ENCODE measurements around the gene MSH5.
A peak's percentile ranks its signal among the peaks of the same experiment; 100 is the strongest.
"Not testable (repeated sequence)": the region's sequence is repeated elsewhere in the genome, so short reads cannot be mapped to it uniquely, and the experiment has no call there.

Gene MSH5

GRCh38 chr6:31702819-31703716, 36.7 kb upstream of the MSH5 start, which contains the start of gene ABHD16A:
Gene ABHD16A, minus strand, starts transcription at chr6:31703324. Its CDS starts 43 bp downstream, at chr6:31703281.
- Mint-ChIP-seq H3K9me3 (no peaks in the 10 kb centered on the region), H3K36me3 (ENCODE audit: insufficient read depth) (peaks cover 21% of the 10 kb centered on the region), H3K27me3 (no peaks in the 10 kb centered on the region), H3K4me1 (peaks cover 26% of the 10 kb centered on the region), H3K4me3 (peak within 1 kb of the TSS; percentile 96), H3K27ac (ENCODE audit: low read depth) (peak within 1 kb of the TSS; percentile 99)
- ATAC-seq (replicated peaks; ENCODE audit: extremely low read depth, poor library complexity, severe bottlenecking) = peak; percentile 95
- DNase-seq (ENCODE audit: low spot score in 2 of 2) = peak; percentile 92 to 96

GRCh38 chr6:31705931-31706330, 33.9 kb upstream of the MSH5 start:
- H3K27me3 Mint-ChIP-seq = no peaks in the 10 kb centered on the region
- no peak overlapping the region for H3K27ac Mint-ChIP-seq (ENCODE audit: low read depth)
- peaks cover 14% of the 10 kb centered on the region for H3K36me3 Mint-ChIP-seq (ENCODE audit: insufficient read depth)
- ATAC-seq (replicated peaks; ENCODE audit: extremely low read depth, poor library complexity, severe bottlenecking) (no peak), DNase-seq (ENCODE audit: low spot score in 2 of 2) (no peak)
- no peaks in the 10 kb centered on the region for H3K9me3 Mint-ChIP-seq
- no peak overlapping the region for H3K4me3 Mint-ChIP-seq
- H3K4me1 Mint-ChIP-seq = peaks cover 28% of the 10 kb centered on the region

- H3K36me3 Mint-ChIP-seq (ENCODE audit: insufficient read depth) = peaks cover 11% of the 10 kb centered on the region
- H3K9me3 Mint-ChIP-seq = no peaks in the 10 kb centered on the region
- ATAC-seq (replicated peaks; ENCODE audit: extremely low read depth, poor library complexity, severe bottlenecking) (no peak), DNase-seq (ENCODE audit: low spot score in 2 of 2) (no peak)
- no peak within 1 kb of the TSS for H3K27ac Mint-ChIP-seq (ENCODE audit: low read depth)
- H3K4me3 Mint-ChIP-seq = no peak within 1 kb of the TSS
- no peaks in the 10 kb centered on the region for H3K27me3 Mint-ChIP-seq
- H3K4me1 Mint-ChIP-seq = peaks cover 28% of the 10 kb centered on the region
These were observed 33.2 kb upstream of the MSH5 start, which contains the start of gene LY6G6F for GRCh38 chr6:31706599-31706998. Gene LY6G6F, plus strand, starts transcription at chr6:31706866. Its CDS starts 41 bp downstream, at chr6:31706907.

GRCh38 chr6:31707701-31708100, 32.1 kb upstream of the MSH5 start:
- Mint-ChIP-seq H3K27me3 (no peaks in the 10 kb centered on the region), H3K4me1 (peaks cover 23% of the 10 kb centered on the region), H3K27ac (ENCODE audit: low read depth) (no peak overlapping the region), H3K36me3 (ENCODE audit: insufficient read depth) (peaks cover 6% of the 10 kb centered on the region), H3K9me3 (no peaks in the 10 kb centered on the region), H3K4me3 (no peak overlapping the region)
- ATAC-seq (replicated peaks; ENCODE audit: extremely low read depth, poor library complexity, severe bottlenecking) (no peak), DNase-seq (ENCODE audit: low spot score in 2 of 2) (no peak)

GRCh38 chr6:31708224-31708623, 31.6 kb upstream of the MSH5 start:
- H3K36me3 Mint-ChIP-seq (ENCODE audit: insufficient read depth) = peaks cover 2% of the 10 kb centered on the region
- H3K4me3 Mint-ChIP-seq = no peak overlapping the region
- DNase-seq (ENCODE audit: low spot score in 2 of 2) (no peak), ATAC-seq (replicated peaks; ENCODE audit: extremely low read depth, poor library complexity, severe bottlenecking) (no peak)
- no peaks in the 10 kb centered on the region for H3K9me3 Mint-ChIP-seq
- peaks cover 21% of the 10 kb centered on the region for H3K4me1 Mint-ChIP-seq
- H3K27me3 Mint-ChIP-seq = no peaks in the 10 kb centered on the region
- H3K27ac Mint-ChIP-seq (ENCODE audit: low read depth) = no peak overlapping the region

- not testable (repeated sequence) for H3K27ac Mint-ChIP-seq (ENCODE audit: low read depth); ATAC-seq (replicated peaks; ENCODE audit: extremely low read depth, poor library complexity, severe bottlenecking); H3K36me3 Mint-ChIP-seq (ENCODE audit: insufficient read depth); H3K27me3 Mint-ChIP-seq; H3K4me3 Mint-ChIP-seq; H3K9me3 Mint-ChIP-seq; DNase-seq (ENCODE audit: low spot score in 2 of 2)
- peaks cover 17% of the 10 kb centered on the region for H3K4me1 Mint-ChIP-seq
These were observed 30.6 kb upstream of the MSH5 start for GRCh38 chr6:31709157-31709556.

- H3K27me3 Mint-ChIP-seq = no peaks in the 10 kb centered on the region
- H3K27ac Mint-ChIP-seq (ENCODE audit: low read depth) = peak overlapping the region; percentile 47
- no peaks in the 10 kb centered on the region for H3K36me3 Mint-ChIP-seq (ENCODE audit: insufficient read depth)
- H3K4me1 Mint-ChIP-seq = peaks cover 17% of the 10 kb centered on the region
- H3K9me3 Mint-ChIP-seq = no peaks in the 10 kb centered on the region
- no peak overlapping the region for H3K4me3 Mint-ChIP-seq
- no peak for ATAC-seq (replicated peaks; ENCODE audit: extremely low read depth, poor library complexity, severe bottlenecking)
- DNase-seq (ENCODE audit: low spot score in 2 of 2) = no peak
These were observed 29.1 kb upstream of the MSH5 start for GRCh38 chr6:31710523-31711219.

- Mint-ChIP-seq H3K4me1 (peaks cover 17% of the 10 kb centered on the region), H3K27me3 (no peaks in the 10 kb centered on the region), H3K36me3 (ENCODE audit: insufficient read depth) (no peaks in the 10 kb centered on the region), H3K9me3 (no peaks in the 10 kb centered on the region), H3K4me3 (no peak overlapping the region), H3K27ac (ENCODE audit: low read depth) (peak overlapping the region; percentile 47)
- DNase-seq (ENCODE audit: low spot score in 2 of 2) (no peak), ATAC-seq (replicated peaks; ENCODE audit: extremely low read depth, poor library complexity, severe bottlenecking) (no peak)
These were observed 28.6 kb upstream of the MSH5 start for GRCh38 chr6:31711233-31711632.

- H3K27me3 Mint-ChIP-seq = no peaks in the 10 kb centered on the region
- no peaks in the 10 kb centered on the region for H3K9me3 Mint-ChIP-seq
- peak overlapping the region; percentile 65 for H3K27ac Mint-ChIP-seq (ENCODE audit: low read depth)
- no peak overlapping the region for H3K4me3 Mint-ChIP-seq
- no peak for ATAC-seq (replicated peaks; ENCODE audit: extremely low read depth, poor library complexity, severe bottlenecking)
- no peaks in the 10 kb centered on the region for H3K36me3 Mint-ChIP-seq (ENCODE audit: insufficient read depth)
- H3K4me1 Mint-ChIP-seq = peaks cover 17% of the 10 kb centered on the region
- no peak for DNase-seq (ENCODE audit: low spot score in 2 of 2)
These were observed 27.5 kb upstream of the MSH5 start for GRCh38 chr6:31712296-31712695.

GRCh38 chr6:31713465-31713864, 26.3 kb upstream of the MSH5 start:
- Mint-ChIP-seq H3K27ac (ENCODE audit: low read depth) (no peak overlapping the region), H3K36me3 (ENCODE audit: insufficient read depth) (no peaks in the 10 kb centered on the region), H3K4me1 (peaks cover 17% of the 10 kb centered on the region), H3K27me3 (no peaks in the 10 kb centered on the region), H3K9me3 (no peaks in the 10 kb centered on the region), H3K4me3 (no peak overlapping the region)
- no peak for DNase-seq (ENCODE audit: low spot score in 2 of 2)
- ATAC-seq (replicated peaks; ENCODE audit: extremely low read depth, poor library complexity, severe bottlenecking) = no peak

- Mint-ChIP-seq H3K4me1 (peaks cover 17% of the 10 kb centered on the region), H3K27me3 (no peaks in the 10 kb centered on the region), H3K9me3 (no peaks in the 10 kb centered on the region), H3K36me3 (ENCODE audit: insufficient read depth) (no peaks in the 10 kb centered on the region), H3K27ac (ENCODE audit: low read depth) (no peak overlapping the region), H3K4me3 (no peak overlapping the region)
- DNase-seq (ENCODE audit: low spot score in 2 of 2) (no peak), ATAC-seq (replicated peaks; ENCODE audit: extremely low read depth, poor library complexity, severe bottlenecking) (no peak)
These were observed 25.7 kb upstream of the MSH5 start for GRCh38 chr6:31713991-31714684.
